Right renal cortex interstitium (tissue), 3 donors: ENCODE results near the gene PRAMEF12. TPM values are rescaled to one million over a fixed set of nuclear protein-coding genes. Genes with fewer than 3 reads are reported as not detected.

Experiments used
- polyA plus RNA-seq, 3 donors: library from polyadenylated mRNA; unstranded; fragments of 120-200 nt; gene quantifications; one replicate each; pipeline ENCODE4 v1.2.1, GENCODE V29; 2013; ENCODE audit not compliant: insufficient read length in 3 of 3

PRAMEF12 gene
- polyA plus RNA-seq, 3 donors: not detected

Other genes starting within 250 kb of the PRAMEF12 start
- 10 to 100 TPM; 68.3 to 85.7 (median 68.8) TPM for gene DHRS3, start 155.5 kb upstream of the PRAMEF12 start, polyA plus RNA-seq
- gene AADACL4, start 129.7 kb upstream of the PRAMEF12 start, polyA plus RNA-seq: 1 to 10 TPM; 1.4 to 1.7 (median 1.7) TPM
- not detected for gene AADACL3, start 57.6 kb upstream of the PRAMEF12 start, polyA plus RNA-seq
- 1 to 10 TPM in 2 of 3 donors, under 1 TPM in 1; 0.82 to 1.5 (median 1.3) TPM for gene CFAP107, start 27.5 kb upstream of the PRAMEF12 start, polyA plus RNA-seq
- not detected for gene PRAMEF1, start 17.7 kb downstream of the PRAMEF12 start, polyA plus RNA-seq
- gene PRAMEF11, start 57.7 kb downstream of the PRAMEF12 start, polyA plus RNA-seq: not detected
- under 1 TPM in 2 of 3 donors, not detected in 1; 0.17 to 0.23 TPM for gene HNRNPCL1, start 75.0 kb downstream of the PRAMEF12 start, polyA plus RNA-seq
- gene PRAMEF2, start 83.3 kb downstream of the PRAMEF12 start, polyA plus RNA-seq: not detected
- gene PRAMEF4, start 112.5 kb downstream of the PRAMEF12 start, polyA plus RNA-seq: not detected
- not detected for gene PRAMEF10, start 124.5 kb downstream of the PRAMEF12 start, polyA plus RNA-seq
- gene PRAMEF7, start 142.9 kb downstream of the PRAMEF12 start, polyA plus RNA-seq: not detected
- not detected for gene PRAMEF6, start 173.8 kb downstream of the PRAMEF12 start, polyA plus RNA-seq